T-cell (primary cell): ENCODE measurements around the gene ITIH2. TPM values are rescaled to one million over a fixed set of nuclear protein-coding genes. Genes with fewer than 3 reads are reported as not detected.

Experiments
- ATAC-seq, 4 experiments: fragments of 200-7000 bp in 3 of 4; fragments of 150-1000 bp in 1 of 4; cut with Tn5 transposase; replicated peaks in 1 of 4; 1 replicate in 3 of 4; 2 replicates in 1 of 4; pipeline ENCODE4 v1.10.0; 2021; ENCODE audit warnings: moderate library complexity in 3 of 4, mild to moderate bottlenecking in 2 of 4, moderate number of reproducible peaks in 1 of 4
- CTCF ChIA-PET, 2 donors: fragments of 300-600 bp; sonication (Branson Sonifier 250); formaldehyde crosslinking; loops; one replicate each; lab custom pipeline; 2022; ENCODE audit warnings: antibody characterized with exemption in 2 of 2; lab: Charles Lee
- POLR2A ChIA-PET, 2 donors: fragments of 300-600 bp; sonication (Branson Sonifier 250); formaldehyde crosslinking; loops; one replicate each; lab custom pipeline; 2022; ENCODE audit warnings: antibody characterized with exemption in 2 of 2; lab: Charles Lee
- DNase-seq, 35 experiments: peaks; one replicate each; pipeline versions ENCODE4 v3.0.0 to v3.0.0-alpha.2; 2013 to 2023
- H3K27ac ChIP-seq: one replicate; pipeline ENCODE4 v1.5.1; 2013; ENCODE audit warnings: low read length
- H3K27me3 ChIP-seq, 2 experiments: replicated peaks in 1 of 2; 1 replicate in 1 of 2; 2 replicates in 1 of 2; pipeline versions ENCODE4 v1.6.1 to v1.7.0; 2013; ENCODE audit warnings: low read length in 1 of 2, mixed read lengths in 1 of 2; ENCODE audit not compliant: control insufficient read depth in 2 of 2, insufficient read depth in 2 of 2; ENCODE audit errors: extremely low read depth in 1 of 2
- H3K36me3 ChIP-seq, 2 donors: 1 replicate in 1 of 2; 2 replicates in 1 of 2; pipeline versions ENCODE4 v1.6.1 to v1.7.0; 2013; ENCODE audit warnings: low read length in 1 of 2; ENCODE audit not compliant: control insufficient read depth in 2 of 2, insufficient read depth in 1 of 2; ENCODE audit errors: extremely low read depth in 1 of 2
- H3K4me1 ChIP-seq, 2 experiments: 1 replicate in 1 of 2; 2 replicates in 1 of 2; pipeline versions ENCODE4 v1.6.1 to v1.7.0; 2013; ENCODE audit warnings: low read length in 2 of 2, mixed read lengths in 1 of 2; ENCODE audit not compliant: insufficient read depth in 2 of 2, control insufficient read depth in 1 of 2; ENCODE audit errors: extremely low read depth in 1 of 2
- H3K4me3 ChIP-seq, 2 donors: 1 replicate in 1 of 2; 2 replicates in 1 of 2; pipeline versions ENCODE4 v1.5.1 to v1.7.0; 2013; ENCODE audit warnings: mild to moderate bottlenecking in 2 of 2, low read length in 1 of 2, moderate library complexity in 1 of 2; ENCODE audit not compliant: control insufficient read depth in 1 of 2; ENCODE audit errors: extremely low read depth in 1 of 2
- H3K9me3 ChIP-seq: 2 replicates; pipeline ENCODE4 v1.7.0; 2013
- H3K27ac Mint-ChIP-seq, 2 donors: one replicate each; pipeline ENCODE4 v1.8.0; 2020 to 2021; ENCODE audit warnings: mild to moderate bottlenecking in 2 of 2, mixed read lengths in 2 of 2
- H3K27me3 Mint-ChIP-seq, 2 donors: one replicate each; pipeline ENCODE4 v1.8.0; 2021 to 2022; ENCODE audit warnings: mixed read lengths in 2 of 2
- H3K36me3 Mint-ChIP-seq: one replicate; pipeline ENCODE4 v1.8.0; 2021; ENCODE audit warnings: mixed read lengths
- H3K4me1 Mint-ChIP-seq, 3 donors: one replicate each; pipeline ENCODE4 v1.8.0; 2020 to 2022; ENCODE audit warnings: mixed read lengths in 3 of 3, mild to moderate bottlenecking in 1 of 3
- H3K4me3 Mint-ChIP-seq, 3 donors: one replicate each; pipeline ENCODE4 v1.8.0; 2020 to 2022; ENCODE audit warnings: mild to moderate bottlenecking in 3 of 3, mixed read lengths in 3 of 3, moderate library complexity in 3 of 3
- H3K9me3 Mint-ChIP-seq, 3 donors: one replicate each; pipeline ENCODE4 v1.8.0; 2020 to 2022; ENCODE audit warnings: mixed read lengths in 3 of 3
- WGBS: methylation state at CpG from one replicate; pipeline ENCODE4 v1.1.5; 2013; ENCODE audit warnings: missing lambda C conversion rate; ENCODE audit not compliant: insufficient coverage; 5-methylcytosine and 5-hydroxymethylcytosine counted together
- total RNA-seq, 35 experiments: library from RNA in 6 of 35; stranded (reverse) in 6 of 35; fragments of 120-200 nt in 1 of 35; gene quantifications; one replicate each; pipeline versions ENCODE4 v1.2.1 to v1.2.4 and lab custom pipeline; 2013 to 2026

Gene ITIH2
- total RNA-seq, 5 donors from 2014 or later (not counting 1 experiment from before 2014, with no cell fraction given), result 0.72 to 2.1 (median 1.5) TPM; not detected in 2

DNA sequence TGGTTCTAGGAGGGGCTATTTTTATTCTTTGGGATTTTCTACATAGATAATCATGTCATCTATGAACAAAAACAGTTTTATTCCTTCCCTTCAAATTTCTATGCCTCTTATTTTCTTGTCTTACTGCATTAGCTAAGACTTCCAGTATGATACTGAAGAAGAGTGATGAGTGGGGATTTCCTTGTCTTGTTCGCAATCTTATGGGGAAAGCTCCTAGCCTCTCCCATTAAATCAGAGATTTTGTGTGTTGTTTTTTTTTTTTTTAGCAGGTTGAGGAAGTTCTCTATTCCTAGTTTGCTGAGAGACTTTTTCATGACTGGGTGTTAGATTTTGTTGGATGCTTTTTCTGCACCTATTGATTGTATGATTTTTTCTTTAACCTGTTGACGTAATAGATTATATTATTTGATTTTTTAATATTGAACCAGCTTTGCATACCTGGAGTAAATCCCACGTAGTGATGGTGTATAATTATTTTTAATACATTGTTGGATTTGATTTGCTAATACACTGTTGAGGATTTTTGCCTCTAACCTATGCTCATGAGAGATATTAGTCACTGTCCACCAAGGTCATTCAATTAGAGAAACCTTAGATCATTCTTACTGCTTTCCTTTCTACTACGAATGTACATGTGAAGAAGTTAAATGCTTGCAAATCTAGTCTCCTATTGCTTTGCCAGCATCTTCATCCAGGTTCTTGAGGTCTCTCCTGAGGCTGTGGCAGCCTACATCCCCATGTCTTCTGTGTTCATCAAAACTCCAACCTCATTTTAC, 91.3 kb downstream of the ITIH2 start:
- no peaks in the 10 kb centered on the region for H3K27me3 Mint-ChIP-seq
- peaks cover 0 to 44% of the 10 kb centered on the region in 2 donors for H3K36me3 ChIP-seq
- no CpG with 5 or more reads among the region's 4 CpGs for WGBS
- no peak overlapping the region for H3K27ac Mint-ChIP-seq
- no peaks in the 10 kb centered on the region for H3K9me3 ChIP-seq
- DNase-seq (no peak), ATAC-seq (no peak)
- no peak overlapping the region for H3K4me3 Mint-ChIP-seq
- H3K36me3 Mint-ChIP-seq, result peaks cover 48% of the 10 kb centered on the region
- no peak overlapping the region for H3K27ac ChIP-seq
- no peak overlapping the region for H3K4me3 ChIP-seq
- POLR2A ChIA-PET, result interaction anchor here in 1 of 2 donors (0.7 kb wide), 1 partner anchor 24 kb away, joined by 3 read pairs; the partner anchor contains the start of gene TAF3
- CTCF ChIA-PET, result interaction anchor here in 1 of 2 donors (0.7 kb wide), 1 partner anchor 8 kb away, joined by 3 read pairs; no protein-coding TSS in a partner anchor
- peaks cover 61 to 74% (median 73%) of the 10 kb centered on the region in 3 donors for H3K4me1 Mint-ChIP-seq
- H3K27me3 ChIP-seq, result no peaks in the 10 kb centered on the region
- H3K4me1 ChIP-seq, result peaks cover 8 to 9% of the 10 kb centered on the region in 2 experiments
- H3K9me3 Mint-ChIP-seq, result no peaks in the 10 kb centered on the region

DNA sequence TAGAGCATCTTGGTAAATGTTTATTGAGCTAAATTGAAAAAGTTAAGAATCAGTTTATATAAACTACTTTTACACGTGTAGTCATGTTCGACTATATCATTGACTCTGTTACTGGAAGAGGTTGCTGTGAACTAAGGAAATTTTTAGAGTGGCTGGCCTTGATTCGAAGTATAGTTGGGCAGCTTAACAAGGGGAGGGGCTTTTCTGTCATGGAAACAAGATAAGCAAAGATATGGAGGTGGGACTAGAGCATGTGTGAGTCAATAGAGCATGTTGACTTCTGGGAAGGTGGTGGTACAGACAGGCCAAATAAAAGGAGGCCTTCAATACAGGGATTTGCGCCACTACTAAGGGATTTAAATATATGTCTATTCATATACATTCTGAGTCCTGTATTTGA, 92.5 kb downstream of the ITIH2 start:
- ATAC-seq (no peak), DNase-seq (no peak)
- H3K4me3 ChIP-seq, result no peak overlapping the region
- H3K9me3 ChIP-seq, result no peaks in the 10 kb centered on the region
- H3K27me3 ChIP-seq, result no peaks in the 10 kb centered on the region
- Mint-ChIP-seq H3K4me1 (peaks cover 51 to 65% (median 63%) of the 10 kb centered on the region in 3 donors), H3K4me3 (no peak overlapping the region), H3K27ac (peak overlapping the region in 1 of 2 donors; percentile 49), H3K9me3 (no peaks in the 10 kb centered on the region), H3K36me3 (peaks cover 54% of the 10 kb centered on the region), H3K27me3 (no peaks in the 10 kb centered on the region)
- ChIA-PET POLR2A (interaction anchor here in 1 of 2 donors (0.6 kb wide), 1 partner anchor 399 kb away, joined by 3 read pairs; no protein-coding TSS in a partner anchor), CTCF (interaction anchor here in 1 of 2 donors (0.7 kb wide), 1 partner anchor 21 kb away, joined by 3 read pairs; no protein-coding TSS in a partner anchor)
- WGBS, result 63% methylated on average over 1 of the region's 4 CpGs
- peaks cover 6 to 7% of the 10 kb centered on the region in 2 experiments for H3K4me1 ChIP-seq
- H3K27ac ChIP-seq, result no peak overlapping the region
- peaks cover 0 to 52% of the 10 kb centered on the region in 2 donors for H3K36me3 ChIP-seq

DNA sequence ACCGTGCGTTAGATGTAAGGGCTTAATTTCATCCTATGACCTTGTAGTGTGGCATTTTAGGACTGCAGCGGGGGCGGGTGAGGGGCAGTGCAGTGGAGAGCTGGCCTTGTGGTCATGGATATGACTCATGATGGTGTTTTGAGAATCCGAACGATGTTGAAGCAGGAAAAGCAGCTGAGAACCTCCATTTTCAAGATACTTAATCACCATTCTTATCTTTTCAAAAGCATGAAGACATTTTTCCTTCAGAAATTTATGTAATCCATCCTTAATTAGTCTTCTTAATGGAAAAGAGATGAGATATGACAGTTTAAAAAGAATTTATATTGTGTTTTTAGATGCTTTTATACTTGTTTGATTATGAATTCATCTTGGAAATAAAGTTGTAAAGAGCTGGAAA, 94.5 kb downstream of the ITIH2 start:
- no peak overlapping the region for H3K4me3 ChIP-seq
- no peaks in the 10 kb centered on the region for H3K9me3 Mint-ChIP-seq
- peaks cover 0 to 61% of the 10 kb centered on the region in 2 donors for H3K36me3 ChIP-seq
- ChIA-PET POLR2A (no interaction called here), CTCF (interaction anchor here in 1 of 2 donors (0.5 kb wide), 2 partner anchors 281 to 869 kb away, joined by 3 read pairs; no protein-coding TSS in a partner anchor)
- H3K4me1 ChIP-seq, result peaks cover 0 to 4% of the 10 kb centered on the region in 2 experiments
- H3K9me3 ChIP-seq, result no peaks in the 10 kb centered on the region
- H3K4me3 Mint-ChIP-seq, result no peak overlapping the region
- no peaks in the 10 kb centered on the region for H3K27me3 ChIP-seq
- no peaks in the 10 kb centered on the region for H3K27me3 Mint-ChIP-seq
- H3K4me1 Mint-ChIP-seq, result peaks cover 31 to 45% (median 44%) of the 10 kb centered on the region in 3 donors
- H3K27ac Mint-ChIP-seq, result no peak overlapping the region
- H3K27ac ChIP-seq, result no peak overlapping the region
- no CpG with 5 or more reads among the region's 6 CpGs for WGBS
- ATAC-seq (no peak), DNase-seq (no peak)
- peaks cover 47% of the 10 kb centered on the region for H3K36me3 Mint-ChIP-seq

Other genes with a start within 250 kb of the ITIH2 start
- gene ITIH5, start 36.4 kb upstream of the ITIH2 start, total RNA-seq, result under 1 TPM in 2 of 5 donors, not detected in 3; 0.13 to 0.22 TPM
- gene KIN, start 84.7 kb downstream of the ITIH2 start, total RNA-seq, result 10 to 100 TPM in 3 of 5 donors, 1 to 10 TPM in 2; 7.1 to 13.3 (median 10.0) TPM
- 100 to 1,000 TPM in 4 of 5 donors, 10 to 100 TPM in 1; 94.4 to 132 (median 111) TPM for gene ATP5F1C, start 84.9 kb downstream of the ITIH2 start, total RNA-seq
- gene TAF3, start 115.2 kb downstream of the ITIH2 start, total RNA-seq, result 10 to 100 TPM; 18.2 to 21.8 (median 20.0) TPM